Measurements from ENCODE around the gene DUSP11.

The DUSP11 gene

GRCh38 chr2:73746877-73747208 lies 33.1 kb downstream of the DUSP11 start:
- no peaks in the 10 kb centered on the region for H3K27me3 ChIP-seq (ENCODE audit: low read length)
- H3K9me3 ChIP-seq (ENCODE audit: insufficient read depth, low read length): no peaks in the 10 kb centered on the region
- no peak for TF ChIP-seq CTCF (IDR thresholded peaks at IDR 0.05; ENCODE audit: insufficient read depth, low read length, poor library complexity, severe bottlenecking)
- TF ChIP-seq EZH2phosphoT487 (conservative IDR thresholded peaks at IDR 0.05; ENCODE audit: low read length): no peak
- no peaks in the 10 kb centered on the region for H3K36me3 ChIP-seq (ENCODE audit: low read length)
- no peak overlapping the region for H2AFZ ChIP-seq (ENCODE audit: low read depth, low read length, severe bottlenecking)
- no peaks in the 10 kb centered on the region for H4K20me1 ChIP-seq (ENCODE audit: low read depth, low read length)
- H3K4me3 ChIP-seq (ENCODE audit: insufficient read depth, low read length, poor library complexity, severe bottlenecking): no peak overlapping the region
- H3K79me2 ChIP-seq (ENCODE audit: insufficient read depth, low read length): no peaks in the 10 kb centered on the region
- H3K27ac ChIP-seq (ENCODE audit: low read depth, low read length): no peak overlapping the region
- H3K4me2 ChIP-seq (ENCODE audit: low read depth, low read length, poor library complexity, severe bottlenecking): no peak overlapping the region
- no peaks in the 10 kb centered on the region for H3F3A ChIP-seq (ENCODE audit: insufficient read depth)
- no peak overlapping the region for H3K9ac ChIP-seq (ENCODE audit: low read length)
- H3K9me2 ChIP-seq (replicated peaks; ENCODE audit: insufficient read depth, low read length): no peaks in the 10 kb centered on the region

GRCh38 chr2:73746015-73746876 lies 33.7 kb downstream of the DUSP11 start:
- H4K20me1 ChIP-seq (ENCODE audit: low read depth, low read length): no peaks in the 10 kb centered on the region
- no peak overlapping the region for H3K4me2 ChIP-seq (ENCODE audit: low read depth, low read length, poor library complexity, severe bottlenecking)
- no peak overlapping the region for H3K9ac ChIP-seq (ENCODE audit: low read length)
- H3K9me3 ChIP-seq (ENCODE audit: insufficient read depth, low read length): no peaks in the 10 kb centered on the region
- H3F3A ChIP-seq (ENCODE audit: insufficient read depth): no peaks in the 10 kb centered on the region
- no peak overlapping the region for H3K4me3 ChIP-seq (ENCODE audit: insufficient read depth, low read length, poor library complexity, severe bottlenecking)
- no peaks in the 10 kb centered on the region for H3K27me3 ChIP-seq (ENCODE audit: low read length)
- H3K79me2 ChIP-seq (ENCODE audit: insufficient read depth, low read length): no peaks in the 10 kb centered on the region
- H3K27ac ChIP-seq (ENCODE audit: low read depth, low read length): no peak overlapping the region
- no peaks in the 10 kb centered on the region for H3K9me2 ChIP-seq (replicated peaks; ENCODE audit: insufficient read depth, low read length)
- H3K36me3 ChIP-seq (ENCODE audit: low read length): no peaks in the 10 kb centered on the region
- TF ChIP-seq EZH2phosphoT487 (conservative IDR thresholded peaks at IDR 0.05; ENCODE audit: low read length) (no peak), CTCF (IDR thresholded peaks at IDR 0.05; ENCODE audit: insufficient read depth, low read length, poor library complexity, severe bottlenecking) (no peak)
- H2AFZ ChIP-seq (ENCODE audit: low read depth, low read length, severe bottlenecking): no peak overlapping the region

- H3K4me3 ChIP-seq (ENCODE audit: insufficient read depth, low read length, poor library complexity, severe bottlenecking): no peak overlapping the region
Observed at GRCh38 chr2:73740767-73741166, 39.1 kb downstream of the DUSP11 start.

More at GRCh38 chr2:73740767-73741166, 39.1 kb downstream of the DUSP11 start:
- Histone ChIP-seq H3K9ac (ENCODE audit: low read length) (no peak overlapping the region), H2AFZ (ENCODE audit: low read depth, low read length, severe bottlenecking) (no peak overlapping the region), H3K36me3 (ENCODE audit: low read length) (no peaks in the 10 kb centered on the region; the same call in 1 of the 2 replicates), H3K4me2 (ENCODE audit: low read depth, low read length, poor library complexity, severe bottlenecking) (no peak overlapping the region), H3K79me2 (ENCODE audit: insufficient read depth, low read length) (peaks cover 13% of the 10 kb centered on the region), H3K9me3 (ENCODE audit: insufficient read depth, low read length) (no peaks in the 10 kb centered on the region), H4K20me1 (ENCODE audit: low read depth, low read length) (peaks cover 6% of the 10 kb centered on the region; the same call in 1 of the 2 replicates), H3F3A (ENCODE audit: insufficient read depth) (peaks cover 11% of the 10 kb centered on the region; the same call in 1 of the 2 replicates), H3K27me3 (ENCODE audit: low read length) (no peaks in the 10 kb centered on the region), H3K9me2 (replicated peaks; ENCODE audit: insufficient read depth, low read length) (no peaks in the 10 kb centered on the region), H3K27ac (ENCODE audit: low read depth, low read length) (no peak overlapping the region)
- TF ChIP-seq EZH2phosphoT487 (conservative IDR thresholded peaks at IDR 0.05; ENCODE audit: low read length) (no peak), CTCF (IDR thresholded peaks at IDR 0.05; ENCODE audit: insufficient read depth, low read length, poor library complexity, severe bottlenecking) (no peak)
